K562 (cell line): ENCODE data around the gene C17orf113. TPM values are rescaled to one million over a fixed set of nuclear protein-coding genes. Genes with fewer than 3 reads are reported as not detected.

Experiments used
- ATF3 ChIP-seq, 2 experiments: fragments of 450-650 bp in 1 of 2; sonication (generic) in 1 of 2; formaldehyde crosslinking in 1 of 2; IDR thresholded peaks in 1 of 2; conservative IDR thresholded peaks in 1 of 2; 2 replicates each; pipeline versions ENCODE4 v1.6.1 to v1.8.1; 2016 to 2023; ENCODE audit warnings: mild to moderate bottlenecking in 2 of 2, moderate library complexity in 2 of 2, inconsistent platforms in 1 of 2, missing genetic modification reagents in 1 of 2
- BRF1 ChIP-seq: IDR thresholded peaks from 3 replicates; pipeline ENCODE4 v1.6.1; 2011; ENCODE audit warnings: borderline replicate concordance, mild to moderate bottlenecking; ENCODE audit not compliant: insufficient read length; ENCODE audit errors: extremely low read depth
- CAMTA2 ChIP-seq: fragments of 250-450 bp; sonication (Bioruptor Pico); conservative IDR thresholded peaks from 2 replicates; pipeline ENCODE4 v1.5.1; 2022
- GATAD2B ChIP-seq: fragments of 450-650 bp; IDR thresholded peaks from 2 replicates; pipeline ENCODE4 v1.6.1; 2017; ENCODE audit warnings: mild to moderate bottlenecking, borderline replicate concordance
- GMEB1 ChIP-seq: fragments of 250-450 bp; sonication (Bioruptor Pico); IDR thresholded peaks from 2 replicates; pipeline ENCODE4 v1.4.0; 2020; ENCODE audit warnings: mild to moderate bottlenecking
- HLTF ChIP-seq: fragments of 450-650 bp; IDR thresholded peaks from 2 replicates; pipeline ENCODE4 v1.6.1; 2016
- NFXL1 ChIP-seq: fragments of 450-650 bp; formaldehyde crosslinking; IDR thresholded peaks from 2 replicates; pipeline ENCODE4 v1.4.0; 2021; ENCODE audit warnings: mild to moderate bottlenecking
- OTX1 ChIP-seq: fragments of 450-650 bp; formaldehyde crosslinking; IDR thresholded peaks from 2 replicates; pipeline ENCODE4 v1.4.0; 2022; ENCODE audit warnings: mild to moderate bottlenecking
- SIN3B ChIP-seq: fragments of 450-650 bp; IDR thresholded peaks from 2 replicates; pipeline ENCODE4 v1.6.1; 2017; ENCODE audit warnings: low read depth, mild to moderate bottlenecking, moderate library complexity
- SIRT6 ChIP-seq: IDR thresholded peaks from one replicate; pipeline ENCODE4 v1.6.1; 2012; ENCODE audit warnings: low read depth, mild to moderate bottlenecking, control low read depth, inconsistent platforms, low read length, moderate library complexity
- SMARCC2 ChIP-seq: fragments of 450-650 bp; IDR thresholded peaks from 2 replicates; pipeline ENCODE4 v1.6.1; 2017; ENCODE audit warnings: antibody characterized with exemption, moderate library complexity, mild to moderate bottlenecking, low read depth
- SMARCE1 ChIP-seq: fragments of 450-650 bp; IDR thresholded peaks from 2 replicates; pipeline ENCODE4 v1.7.1; 2016; ENCODE audit warnings: mild to moderate bottlenecking
- TFAP4 ChIP-seq: sonication (generic); formaldehyde crosslinking; IDR thresholded peaks from 2 replicates; pipeline ENCODE4 v1.8.0; 2022; ENCODE audit warnings: missing genetic modification reagents, mild to moderate bottlenecking, moderate library complexity, borderline replicate concordance
- VEZF1 ChIP-seq: fragments of 200-800 bp; sonication (Bioruptor generic); IDR thresholded peaks from 2 replicates; pipeline ENCODE4 v1.6.1; 2017; ENCODE audit warnings: missing genetic modification characterization, missing compliant biosample characterization
- XRCC3 ChIP-seq: fragments of 450-650 bp; IDR thresholded peaks from 2 replicates; pipeline ENCODE4 v1.6.1; 2017; ENCODE audit warnings: mild to moderate bottlenecking, moderate library complexity
- ZKSCAN1 ChIP-seq: fragments of 150-350 bp; IDR thresholded peaks from 2 replicates; pipeline ENCODE4 v1.6.1; 2016; ENCODE audit warnings: low read depth, low read length
- ZNF217 ChIP-seq: sonication (generic); formaldehyde crosslinking; IDR thresholded peaks from 2 replicates; pipeline ENCODE4 v1.8.0; 2022; ENCODE audit warnings: mild to moderate bottlenecking, missing genetic modification reagents
- ZNF253 ChIP-seq: fragments of 250-450 bp; sonication (Bioruptor Pico); conservative IDR thresholded peaks from 2 replicates; pipeline ENCODE4 v1.6.1; 2021; ENCODE audit warnings: mild to moderate bottlenecking
- ZNF263 ChIP-seq: sonication (generic); formaldehyde crosslinking; IDR thresholded peaks from 2 replicates; pipeline ENCODE4 v1.8.0; 2022; ENCODE audit warnings: mild to moderate bottlenecking, missing genetic modification reagents, borderline replicate concordance
- polyA plus RNA-seq, 8 experiments: library from polyadenylated mRNA; depleted of rRNA in 4 of 8; stranded (reverse) in 5 of 8; unstranded in 3 of 8; fragments of >200 nt; fragmentation: Nextera tagmentation in 2 of 8; fragmentation: Illumina TruSeq in 1 of 8; extraction: Ambion mirVana in 2 of 8; extraction: Trizol in 1 of 8; gene quantifications; 2 replicates each; pipeline versions ENCODE4 v1.2.1 to v1.2.3, GENCODE V29; 2011 to 2014; ENCODE audit warnings: inconsistent platforms in 1 of 8, missing spikeins in 1 of 8
- total RNA-seq, 7 experiments: library from RNA; depleted of rRNA in 6 of 7; stranded (reverse); fragments of >200 nt in 6 of 7; fragmentation: Illumina TruSeq in 2 of 7; extraction: Trizol in 2 of 7; gene quantifications; 2 replicates each; pipeline versions ENCODE4 v1.2.1 to v1.2.3, GENCODE V29; 2011 to 2021; ENCODE audit warnings: low replicate concordance in 1 of 7
- TF ChIP-seq, protein P1 (sequence below): sonication (generic); formaldehyde crosslinking; IDR thresholded peaks from 2 replicates; pipeline ENCODE4 v1.4.0; 2020; ENCODE audit warnings: mild to moderate bottlenecking, missing genetic modification reagents
- TF ChIP-seq, protein P2 (sequence below), 3 experiments: IDR thresholded peaks in 2 of 3; conservative IDR thresholded peaks in 1 of 3; 2 replicates each; pipeline ENCODE4 v1.5.1; 2011 to 2012; ENCODE audit warnings: low read length in 3 of 3, mild to moderate bottlenecking in 3 of 3, control low read depth in 2 of 3, improper control_type of control experiment in 1 of 3, inconsistent platforms in 1 of 3, low read depth in 1 of 3, mixed read lengths in 1 of 3, moderate library complexity in 1 of 3; ENCODE audit not compliant: insufficient read depth in 2 of 3

Gene C17orf113
- total and polyA plus RNA-seq, 9 of the 15 experiments (the other 6 are each of a cell fraction or from before 2014, with no cell fraction given) = 0.10 to 1.2 (median 0.31) TPM

DNA sequence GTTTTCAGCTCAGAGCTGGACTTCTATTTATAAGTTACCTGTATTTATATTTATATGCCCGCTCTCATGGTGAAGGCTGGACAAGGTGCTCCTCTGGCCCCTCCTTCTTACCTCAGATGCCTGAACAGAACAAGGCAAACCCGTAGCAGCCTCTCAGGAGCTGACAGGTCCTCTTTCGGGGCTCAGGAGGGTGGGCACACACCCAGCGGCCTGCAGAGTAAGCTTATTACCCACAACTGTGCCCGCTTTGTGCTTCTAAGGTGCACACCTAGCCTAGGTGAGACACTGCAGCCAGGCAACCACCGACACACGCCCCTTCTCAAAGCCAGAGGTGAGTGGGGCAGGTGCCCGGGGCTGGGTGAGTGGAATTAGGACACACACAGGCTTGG is 25.2 kb downstream of the C17orf113 start (continued):
- TF ChIP-seq, protein P1, sequence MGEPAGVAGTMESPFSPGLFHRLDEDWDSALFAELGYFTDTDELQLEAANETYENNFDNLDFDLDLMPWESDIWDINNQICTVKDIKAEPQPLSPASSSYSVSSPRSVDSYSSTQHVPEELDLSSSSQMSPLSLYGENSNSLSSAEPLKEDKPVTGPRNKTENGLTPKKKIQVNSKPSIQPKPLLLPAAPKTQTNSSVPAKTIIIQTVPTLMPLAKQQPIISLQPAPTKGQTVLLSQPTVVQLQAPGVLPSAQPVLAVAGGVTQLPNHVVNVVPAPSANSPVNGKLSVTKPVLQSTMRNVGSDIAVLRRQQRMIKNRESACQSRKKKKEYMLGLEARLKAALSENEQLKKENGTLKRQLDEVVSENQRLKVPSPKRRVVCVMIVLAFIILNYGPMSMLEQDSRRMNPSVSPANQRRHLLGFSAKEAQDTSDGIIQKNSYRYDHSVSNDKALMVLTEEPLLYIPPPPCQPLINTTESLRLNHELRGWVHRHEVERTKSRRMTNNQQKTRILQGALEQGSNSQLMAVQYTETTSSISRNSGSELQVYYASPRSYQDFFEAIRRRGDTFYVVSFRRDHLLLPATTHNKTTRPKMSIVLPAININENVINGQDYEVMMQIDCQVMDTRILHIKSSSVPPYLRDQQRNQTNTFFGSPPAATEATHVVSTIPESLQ (CRISPR knock-in tag) = no peak
- TF ChIP-seq XRCC3 (no peak), HLTF (no peak), GATAD2B (no peak), CAMTA2 (CRISPR knock-in tag) (no peak), SIN3B (no peak), ZNF263 (peak; percentile 17; the same call in 1 of the 2 replicates), SIRT6 (no peak), VEZF1 (no peak), ZKSCAN1 (peak; percentile 4; the same call in 1 of the 2 replicates), SMARCC2 (no peak), ZNF253 (no peak), GMEB1 (CRISPR knock-in tag) (no peak), NFXL1 (CRISPR knock-in tag) (no peak), BRF1 (no peak), SMARCE1 (no peak), ATF3 (IDR thresholded peaks at IDR 0.05) (no peak), ATF3 (CRISPR knock-in tag; conservative IDR thresholded peaks at IDR 0.05) (no peak), OTX1 (CRISPR knock-in tag) (no peak), ZNF217 (CRISPR knock-in tag) (no peak), TFAP4 (CRISPR knock-in tag) (0 out of 2 replicates have a peak, but pooled peaks have one; percentile 7)
- TF ChIP-seq, protein P2, sequence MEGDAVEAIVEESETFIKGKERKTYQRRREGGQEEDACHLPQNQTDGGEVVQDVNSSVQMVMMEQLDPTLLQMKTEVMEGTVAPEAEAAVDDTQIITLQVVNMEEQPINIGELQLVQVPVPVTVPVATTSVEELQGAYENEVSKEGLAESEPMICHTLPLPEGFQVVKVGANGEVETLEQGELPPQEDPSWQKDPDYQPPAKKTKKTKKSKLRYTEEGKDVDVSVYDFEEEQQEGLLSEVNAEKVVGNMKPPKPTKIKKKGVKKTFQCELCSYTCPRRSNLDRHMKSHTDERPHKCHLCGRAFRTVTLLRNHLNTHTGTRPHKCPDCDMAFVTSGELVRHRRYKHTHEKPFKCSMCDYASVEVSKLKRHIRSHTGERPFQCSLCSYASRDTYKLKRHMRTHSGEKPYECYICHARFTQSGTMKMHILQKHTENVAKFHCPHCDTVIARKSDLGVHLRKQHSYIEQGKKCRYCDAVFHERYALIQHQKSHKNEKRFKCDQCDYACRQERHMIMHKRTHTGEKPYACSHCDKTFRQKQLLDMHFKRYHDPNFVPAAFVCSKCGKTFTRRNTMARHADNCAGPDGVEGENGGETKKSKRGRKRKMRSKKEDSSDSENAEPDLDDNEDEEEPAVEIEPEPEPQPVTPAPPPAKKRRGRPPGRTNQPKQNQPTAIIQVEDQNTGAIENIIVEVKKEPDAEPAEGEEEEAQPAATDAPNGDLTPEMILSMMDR (IDR thresholded peaks at IDR 0.05 in 2 of 3, conservative IDR thresholded peaks at IDR 0.05 in 1 of 3; ENCODE audit: insufficient read depth in 2 of 3, low read depth in 1 of 3, low read length in 3 of 3) = peak in 1 of 3 experiments; percentile 5; a peak in 1 of 6 replicates
